ENCODE measurements around the gene KRTAP10-4. TPM values are rescaled to one million over a fixed set of nuclear protein-coding genes. Genes with fewer than 3 reads are reported as not detected.
"Not testable (repeated sequence)": the region's sequence is repeated elsewhere in the genome, so short reads cannot be mapped to it uniquely, and the experiment has no call there.

KRTAP10-4 gene
- total RNA-seq (2014; rRNA removed), result not detected in 2 replicates
- polyA plus RNA-seq (2012), result not detected

GRCh38 chr21:44573630-44574456, at the start of gene KRTAP10-4:
KRTAP10-4 (plus strand) TSS chr21:44573729; CDS start chr21:44573759, 30 bp downstream.
- DNase-seq (ENCODE audit: low read depth), result not testable (repeated sequence)

DNA sequence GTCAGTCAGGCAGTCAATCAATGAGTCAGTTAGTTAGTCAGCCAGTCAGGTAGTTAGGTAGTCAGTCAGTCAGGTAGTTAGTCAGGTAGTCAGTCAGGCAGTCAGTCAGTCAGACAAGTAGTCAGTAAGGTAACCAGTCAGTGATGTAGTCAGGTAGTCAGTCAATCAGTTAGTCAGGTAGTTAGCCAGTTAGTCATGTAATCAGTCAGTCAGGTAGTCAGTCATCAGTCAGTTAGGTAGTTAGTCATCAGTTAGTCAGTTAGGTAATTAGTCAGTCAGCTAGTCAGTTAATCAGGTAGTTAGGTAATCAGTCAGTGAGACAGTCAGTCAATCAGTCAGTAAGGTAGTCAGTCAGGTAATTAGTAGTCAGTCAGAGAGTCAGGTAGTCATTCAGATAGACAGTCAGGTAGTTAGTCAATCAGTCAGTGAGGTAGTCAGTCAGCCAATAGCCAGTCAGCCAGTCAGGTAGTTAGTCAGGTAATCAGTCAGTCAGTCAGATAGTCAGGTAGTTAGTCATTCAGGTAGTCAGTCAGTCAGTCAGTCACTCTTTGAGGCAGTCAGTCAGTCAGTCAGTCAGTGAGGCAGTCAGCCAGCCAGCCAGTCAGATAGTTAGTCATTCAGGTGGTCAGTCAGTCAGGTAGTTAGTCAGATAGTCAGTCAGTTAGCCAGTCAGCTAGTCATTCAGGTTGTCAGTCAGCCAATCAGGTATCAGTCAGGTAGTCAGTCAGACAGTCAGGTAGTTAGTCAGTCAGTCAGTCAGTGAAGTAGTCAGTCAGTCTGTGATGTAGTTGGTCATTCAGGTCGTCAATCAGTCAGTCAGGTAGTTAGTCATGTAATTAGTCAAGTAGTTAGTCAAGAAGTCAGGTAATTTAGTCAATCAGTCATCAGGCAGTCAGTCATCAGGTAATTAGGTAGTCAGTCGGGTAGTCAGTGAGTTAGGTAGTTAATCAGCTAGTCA, 48.8 kb upstream of the KRTAP10-4 start:
- no peak for DNase-seq (ENCODE audit: low read depth)

DNA sequence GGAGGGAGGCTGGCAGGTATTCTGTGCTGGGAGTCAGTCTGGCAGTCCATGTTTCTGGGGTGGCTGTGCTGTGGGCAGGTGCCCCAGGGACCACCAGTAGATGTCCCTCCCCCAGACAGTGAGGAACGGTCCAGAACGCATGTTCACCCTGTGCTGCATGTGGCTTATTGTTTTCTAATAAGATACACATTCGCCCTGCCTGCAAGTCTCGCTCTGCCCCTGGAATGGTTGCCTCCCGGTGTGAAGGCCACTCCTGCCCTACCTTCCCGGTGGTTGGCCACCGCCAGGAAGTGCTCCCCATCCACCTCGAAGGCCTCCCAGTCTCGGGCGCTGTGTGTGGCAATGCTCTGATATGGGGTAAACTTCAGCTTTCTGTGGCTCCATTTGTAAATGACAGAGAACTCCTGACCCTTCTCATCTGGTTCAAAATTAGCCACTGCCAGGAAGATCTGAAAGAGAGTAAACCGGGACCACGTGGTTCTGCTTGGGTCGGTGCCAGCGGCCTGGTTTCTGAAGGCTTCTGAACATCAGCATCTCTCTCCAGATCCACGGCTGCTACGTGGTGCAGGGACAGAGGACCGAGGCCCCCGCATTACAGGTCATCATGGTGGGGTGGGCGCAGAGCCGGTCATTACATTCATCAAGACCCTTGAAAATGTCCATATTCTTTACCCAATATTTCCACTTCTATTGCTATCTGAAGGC, 48.0 kb upstream of the KRTAP10-4 start:
- no peak for DNase-seq (ENCODE audit: low read depth)

GRCh38 chr21:44526096-44526997, 47.2 kb upstream of the KRTAP10-4 start:
- no peak for DNase-seq (ENCODE audit: low read depth)

DNA sequence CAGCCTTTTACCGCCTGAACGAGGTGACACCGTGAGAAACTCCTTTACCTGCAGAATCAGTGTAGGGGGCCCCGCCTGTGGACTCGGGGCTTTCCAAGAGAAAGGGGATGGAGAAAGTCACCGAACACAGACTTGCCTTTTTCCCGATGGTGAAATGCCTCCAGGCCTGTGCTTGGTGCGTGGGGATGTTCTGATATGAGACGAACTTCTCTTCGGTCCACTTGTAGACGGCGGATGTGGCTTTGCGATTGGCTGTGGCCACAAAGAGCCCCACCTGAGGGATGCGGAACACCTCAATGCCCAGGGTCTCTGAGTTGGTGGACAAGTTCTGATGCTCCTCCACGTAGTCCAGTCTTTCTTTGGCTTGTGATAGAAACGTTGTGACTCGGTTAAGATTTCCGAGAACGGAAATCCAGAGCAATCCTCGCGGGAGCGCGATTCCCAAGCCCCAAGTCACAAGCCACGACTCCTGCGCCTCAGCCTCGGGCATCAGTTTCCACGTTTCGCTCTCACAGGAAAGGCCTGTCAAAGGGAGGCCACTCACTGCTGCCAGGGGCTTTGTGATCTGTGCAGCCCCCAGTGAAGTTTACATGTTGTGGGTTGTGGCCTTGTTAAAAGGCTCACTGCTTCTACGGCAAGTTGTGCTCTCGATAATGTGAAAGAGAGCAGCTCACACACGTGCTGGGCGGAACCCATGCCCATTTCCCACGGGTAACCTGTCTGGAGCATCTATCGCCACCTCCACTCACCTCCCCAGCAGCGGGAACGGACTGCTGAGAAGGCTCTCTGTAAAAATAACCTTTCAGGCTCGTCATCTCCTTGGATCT, 46.2 kb upstream of the KRTAP10-4 start:
- no peak for DNase-seq (ENCODE audit: low read depth)

- no peak for DNase-seq (ENCODE audit: low read depth)
These were observed 45.4 kb upstream of the KRTAP10-4 start for GRCh38 chr21:44527983-44528633.

DNA sequence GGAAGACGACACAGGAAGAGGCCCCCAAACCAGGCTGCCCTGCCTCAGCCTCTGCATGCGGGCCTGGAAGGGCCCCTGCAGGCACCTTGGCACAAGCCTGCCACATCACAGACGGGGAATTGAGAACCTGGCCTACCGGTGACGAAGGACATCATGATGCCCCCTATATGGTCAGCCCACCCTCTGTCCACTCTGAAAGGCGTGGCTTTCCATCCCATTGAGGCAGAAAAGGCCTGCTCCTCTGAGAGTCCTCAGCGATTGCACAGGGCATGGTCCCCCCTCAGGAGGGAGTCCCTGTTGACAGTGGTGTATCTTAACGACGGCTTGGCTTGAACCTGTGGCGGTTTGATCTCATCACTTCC, 44.9 kb upstream of the KRTAP10-4 start:
- DNase-seq (ENCODE audit: low read depth), result no peak

- DNase-seq (ENCODE audit: low read depth), result no peak
These were observed 44.5 kb upstream of the KRTAP10-4 start for GRCh38 chr21:44529011-44529421.

DNA sequence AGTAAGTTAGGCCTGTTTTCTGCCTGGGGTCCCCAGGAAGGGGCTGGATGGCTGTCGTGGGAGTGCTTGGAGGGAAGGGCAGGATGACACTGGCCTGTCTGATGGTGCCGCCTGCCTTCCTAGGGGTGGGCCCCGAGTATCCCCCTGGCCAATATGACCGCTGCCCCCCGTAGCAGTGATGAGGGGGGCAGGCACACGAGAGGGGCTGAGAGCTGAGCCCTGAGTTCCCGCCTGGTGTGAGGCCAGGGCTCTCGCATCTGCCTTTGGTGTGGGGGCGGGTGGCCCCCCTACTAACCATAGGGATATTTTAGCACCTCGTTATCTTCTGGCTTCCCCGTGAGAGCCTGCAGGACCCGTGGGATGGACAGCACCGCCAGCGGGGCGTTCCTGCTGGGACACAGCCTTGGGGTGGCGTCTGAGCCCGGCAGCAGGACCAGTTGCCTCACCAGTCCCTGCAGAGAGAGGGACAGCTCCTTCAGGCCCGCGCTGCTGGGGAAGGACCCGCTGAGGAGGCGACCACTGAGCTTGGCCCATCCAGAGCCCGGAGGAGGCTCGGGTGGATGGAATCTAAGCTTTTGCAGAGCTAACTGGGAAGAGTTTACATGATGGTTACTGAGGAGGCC, 43.9 kb upstream of the KRTAP10-4 start:
- DNase-seq (ENCODE audit: low read depth), result no peak

GRCh38 chr21:44530221-44530902, 43.2 kb upstream of the KRTAP10-4 start:
- DNase-seq (ENCODE audit: low read depth), result no peak

DNA sequence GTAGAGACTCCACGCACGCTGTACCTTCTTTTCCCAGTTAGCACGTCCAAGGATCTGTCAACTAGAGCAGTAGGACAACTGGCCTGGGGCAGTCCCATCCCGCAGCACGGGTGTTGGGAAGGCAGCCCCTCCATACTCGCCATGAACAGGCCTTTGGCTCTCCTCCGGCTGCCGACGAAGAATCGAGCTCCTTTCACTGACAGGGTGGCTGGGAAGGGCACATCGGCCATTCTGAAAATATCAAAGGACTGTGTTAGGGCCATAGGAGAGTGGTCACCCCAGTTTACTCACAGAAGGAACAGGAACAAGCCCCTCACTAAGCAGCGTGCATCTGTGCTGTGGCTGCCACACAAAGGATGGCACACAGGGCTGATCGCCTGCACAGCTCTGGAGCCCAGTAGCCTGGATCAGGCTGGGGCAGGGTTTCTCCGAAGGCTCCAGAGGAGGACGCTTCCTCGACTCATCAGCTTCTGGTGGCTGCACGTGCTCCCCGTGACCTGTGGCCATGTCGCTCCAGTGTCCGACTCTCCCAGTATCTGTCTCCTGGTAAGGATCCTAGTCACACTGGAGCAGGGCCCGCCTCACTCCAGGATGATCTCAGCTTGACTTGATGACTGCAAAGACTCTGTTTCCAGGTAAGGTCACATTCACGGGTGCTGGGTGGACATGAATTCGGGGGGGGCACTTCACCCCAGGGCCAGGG, 42.5 kb upstream of the KRTAP10-4 start:
- DNase-seq (ENCODE audit: low read depth), result no peak

GRCh38 chr21:44531606-44532564, 41.6 kb upstream of the KRTAP10-4 start:
- DNase-seq (ENCODE audit: low read depth), result no peak

DNA sequence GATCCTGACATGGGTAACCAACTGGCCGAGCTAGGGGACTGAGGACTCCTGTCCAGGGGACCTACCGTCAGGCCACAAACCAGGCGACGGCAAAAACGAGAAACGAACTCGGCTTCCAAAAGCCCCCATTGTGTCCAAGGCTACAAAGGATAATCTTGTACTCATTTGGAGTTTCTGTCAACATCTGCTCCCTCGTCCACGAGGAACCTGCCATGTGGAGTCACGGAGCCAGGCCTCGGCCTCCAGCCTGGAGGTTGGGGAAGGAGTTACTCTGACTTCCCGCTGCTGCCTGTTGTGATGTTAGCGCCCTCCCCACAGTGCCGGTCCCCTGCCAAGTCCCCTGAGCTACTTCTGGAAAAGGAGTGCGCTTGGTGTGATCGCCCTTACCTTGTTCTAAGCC, 40.8 kb upstream of the KRTAP10-4 start:
- no peak for DNase-seq (ENCODE audit: low read depth)

DNA sequence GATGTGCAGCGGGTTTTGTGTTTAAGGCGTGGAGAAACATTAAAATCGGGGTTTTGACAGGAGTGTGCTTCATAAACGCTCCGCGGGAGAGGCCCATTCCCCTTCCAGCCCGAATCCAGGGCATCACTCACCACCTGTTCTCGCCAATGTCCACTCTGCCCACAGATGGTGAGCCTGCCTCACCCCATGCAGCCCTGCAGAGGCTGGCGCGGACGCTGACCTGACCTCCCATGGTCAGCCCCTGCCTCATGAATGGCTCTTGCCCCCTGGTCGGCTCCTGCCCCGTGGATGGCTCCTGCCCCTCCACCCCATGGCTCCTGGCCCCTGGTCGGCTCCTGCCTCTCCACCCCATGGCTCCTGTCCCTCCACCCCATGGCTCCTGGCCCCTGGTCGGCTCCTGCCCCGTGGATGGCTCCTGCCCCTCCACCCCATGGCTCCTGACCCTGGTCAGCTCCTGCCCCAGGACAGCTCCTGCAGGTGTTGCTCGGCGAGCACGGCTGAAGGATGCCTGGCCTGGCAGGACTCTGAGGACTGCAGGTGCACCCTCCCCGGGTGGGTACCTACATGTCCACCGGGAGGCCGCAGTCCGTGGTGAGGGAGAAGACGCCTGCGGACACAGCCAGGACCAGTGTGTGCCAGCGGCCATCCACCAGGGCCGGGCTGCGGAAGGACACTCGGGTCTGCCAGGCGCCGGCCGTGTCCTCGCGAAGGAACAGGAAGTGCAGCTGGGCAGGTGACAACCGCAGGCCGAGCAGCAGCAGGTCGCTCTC, 40.2 kb upstream of the KRTAP10-4 start:
- no peak for DNase-seq (ENCODE audit: low read depth)

GRCh38 chr21:44533891-44534627, 39.5 kb upstream of the KRTAP10-4 start:
- DNase-seq (ENCODE audit: low read depth), result no peak

Measured in LHCN-M2 (cell line).